NB4 (cell line): ENCODE measurements around the gene ACLY.
"Not testable (repeated sequence)": the region's sequence is repeated elsewhere in the genome, so short reads cannot be mapped to it uniquely, and the experiment has no call there.

Source experiments
- DNase-seq: peaks from one replicate; pipeline ENCODE4 v3.0.0; 2010; ENCODE audit warnings: low read depth
- H3K4me3 ChIP-seq: one replicate; pipeline ENCODE4 v1.5.1; 2011; ENCODE audit warnings: mild to moderate bottlenecking, low read depth, low read length, moderate library complexity
- CTCF ChIP-seq: IDR thresholded peaks from one replicate; pipeline ENCODE4 v1.5.1; 2012; ENCODE audit warnings: low read depth, low read length
- MAX ChIP-seq: IDR thresholded peaks from 2 replicates; pipeline ENCODE4 v1.6.1; 2011; ENCODE audit warnings: low read depth, low read length
- MYC ChIP-seq: IDR thresholded peaks from 2 replicates; pipeline ENCODE4 v1.6.1; 2011; ENCODE audit warnings: low read depth, low read length
- POLR2A ChIP-seq: IDR thresholded peaks from 2 replicates; pipeline ENCODE4 v1.6.1; 2011; ENCODE audit warnings: mild to moderate bottlenecking; ENCODE audit not compliant: insufficient read length; ENCODE audit errors: extremely low read depth

The ACLY gene

GRCh38 chr17:41835214-41835799 lies 83.4 kb downstream of the ACLY start:
- TF ChIP-seq MYC, result no peak
- TF ChIP-seq MAX, result no peak
- no peak for TF ChIP-seq POLR2A
- no peak for TF ChIP-seq CTCF
- peak overlapping the region; percentile 62 for H3K4me3 ChIP-seq
- DNase-seq, result peak; percentile 47

- not testable (repeated sequence) for DNase-seq
Measured at GRCh38 chr17:41829961-41830360, 88.8 kb downstream of the ACLY start.

GRCh38 chr17:41825175-41825845 lies 93.4 kb downstream of the ACLY start:
- TF ChIP-seq CTCF (no peak), MYC (no peak), POLR2A (no peak), MAX (no peak)
- no peak for DNase-seq
- no peak overlapping the region for H3K4me3 ChIP-seq

More at GRCh38 chr17:41829961-41830360, 88.8 kb downstream of the ACLY start:
- H3K4me3 ChIP-seq, result not testable (repeated sequence)

GRCh38 chr17:41824086-41824485 lies 94.7 kb downstream of the ACLY start:
- no peak for DNase-seq
- no peak overlapping the region for H3K4me3 ChIP-seq
- TF ChIP-seq MYC (no peak), POLR2A (no peak), MAX (no peak), CTCF (no peak)

- H3K4me3 ChIP-seq, result no peak overlapping the region
- TF ChIP-seq MYC (no peak), POLR2A (no peak), CTCF (no peak), MAX (no peak)
- DNase-seq, result no peak
Measured at GRCh38 chr17:41823580-41823979, 95.2 kb downstream of the ACLY start.

GRCh38 chr17:41823141-41823524 lies 95.6 kb downstream of the ACLY start:
- DNase-seq, result no peak
- no peak overlapping the region for H3K4me3 ChIP-seq
- TF ChIP-seq POLR2A (no peak), MYC (no peak), MAX (no peak), CTCF (no peak)
